OCI-LY7 (cell line): ENCODE results near the gene PACS2.

Experiments
- CTCF ChIP-seq: fragments of 200-600 bp; sonication (generic); conservative IDR thresholded peaks from 2 replicates; pipeline ENCODE4 v1.5.1; 2014; ENCODE audit warnings: mild to moderate bottlenecking, antibody characterized with exemption, low read length, moderate library complexity, mixed read lengths
- EZH2phosphoT487 ChIP-seq: fragments of 200-600 bp; sonication (generic); IDR thresholded peaks from 2 replicates; pipeline ENCODE4 v1.6.1; 2018; ENCODE audit warnings: low read depth, borderline replicate concordance, mild to moderate bottlenecking, mixed run types, antibody characterized with exemption, low read length, moderate library complexity, mixed read lengths

- TF ChIP-seq CTCF (no peak), EZH2phosphoT487 (no peak)
These were observed 44.4 kb downstream of the PACS2 start for GRCh38 chr14:105358943-105359342.
